DMS 273 (cell line): ENCODE data around the gene SCO2.
"Not testable (repeated sequence)": the region's sequence is repeated elsewhere in the genome, so short reads cannot be mapped to it uniquely, and the experiment has no call there.

Experiments
- DNase-seq: peaks from one replicate; lab custom pipeline; 2025; ENCODE audit not compliant: unreplicated experiment; lab: John Stamatoyannopoulos, UW

Gene SCO2

GRCh38 chr22:50551160-50551752 lies 25.9 kb upstream of the SCO2 start:
- peak; percentile 16 for DNase-seq

GRCh38 chr22:50550395-50550794 lies 25.0 kb upstream of the SCO2 start:
- no peak for DNase-seq

- DNase-seq: no peak
Measured at GRCh38 chr22:50548921-50549790, 23.8 kb upstream of the SCO2 start.

- no peak for DNase-seq
Measured at GRCh38 chr22:50548040-50548920, 22.9 kb upstream of the SCO2 start.

- DNase-seq: no peak
Measured at GRCh38 chr22:50547263-50547985, 22.0 kb upstream of the SCO2 start.

- no peak for DNase-seq
Measured at GRCh38 chr22:50546326-50547262, 21.2 kb upstream of the SCO2 start.

- DNase-seq: no peak
Measured at GRCh38 chr22:50545522-50546325, 20.3 kb upstream of the SCO2 start, which contains the start of gene KLHDC7B. KLHDC7B (plus strand) TSS chr22:50545899; CDS start chr22:50546244, 345 bp downstream.

GRCh38 chr22:50544746-50545253 lies 19.4 kb upstream of the SCO2 start:
- no peak for DNase-seq

- peak; percentile 88 for DNase-seq
Measured at GRCh38 chr22:50544078-50544745, 18.8 kb upstream of the SCO2 start.

- no peak for DNase-seq
Measured at GRCh38 chr22:50542416-50542927, 17.1 kb upstream of the SCO2 start.

- DNase-seq: not testable (repeated sequence)
Measured at GRCh38 chr22:50541667-50542026, 16.2 kb upstream of the SCO2 start.

GRCh38 chr22:50540381-50540780 lies 15.0 kb upstream of the SCO2 start:
- DNase-seq: no peak

- no peak for DNase-seq
Measured at GRCh38 chr22:50537765-50538164, 12.4 kb upstream of the SCO2 start.

GRCh38 chr22:50536226-50536625 lies 10.8 kb upstream of the SCO2 start:
- DNase-seq: no peak

GRCh38 chr22:50535113-50535512 lies 9.7 kb upstream of the SCO2 start:
- DNase-seq: no peak

GRCh38 chr22:50533856-50534711 lies 8.7 kb upstream of the SCO2 start:
- not testable (repeated sequence) for DNase-seq
